Natural killer cell (primary cell): ENCODE results near the gene NOP9. TPM values are rescaled to one million over a fixed set of nuclear protein-coding genes. Genes with fewer than 3 reads are reported as not detected.

Source experiments
- ATAC-seq, 3 donors: fragments of 150-1000 bp in 2 of 3; fragments of 200-7000 bp in 1 of 3; cut with Tn5 transposase; 1 replicate in 1 of 3; 2 replicates in 2 of 3; pipeline ENCODE4 v1.10.0; 2021; ENCODE audit warnings: mild to moderate bottlenecking in 2 of 3, moderate library complexity in 2 of 3
- DNase-seq, 2 donors: peaks; one replicate each; pipeline versions ENCODE4 v3.0.0 to v3.0.0-alpha.2; 2013 to 2021; ENCODE audit warnings: mixed read lengths in 1 of 2
- H3K27ac ChIP-seq: one replicate; pipeline ENCODE4 v1.5.1; 2013; ENCODE audit warnings: mild to moderate bottlenecking, low read length
- H3K27me3 ChIP-seq: one replicate; pipeline ENCODE4 v1.6.1; 2013; ENCODE audit warnings: low read length; ENCODE audit not compliant: control insufficient read depth, insufficient read depth
- H3K36me3 ChIP-seq: one replicate; pipeline ENCODE4 v1.6.1; 2013; ENCODE audit warnings: low read length; ENCODE audit not compliant: control insufficient read depth, insufficient read depth
- H3K4me1 ChIP-seq: one replicate; pipeline ENCODE4 v1.6.1; 2013; ENCODE audit warnings: low read length; ENCODE audit not compliant: control insufficient read depth, insufficient read depth
- H3K4me3 ChIP-seq: one replicate; pipeline ENCODE4 v1.5.1; 2013; ENCODE audit warnings: low read length
- H3K9me3 ChIP-seq: one replicate; pipeline ENCODE4 v1.6.1; 2013; ENCODE audit warnings: low read length; ENCODE audit not compliant: control insufficient read depth, insufficient read depth
- H3K27ac Mint-ChIP-seq, 2 donors: one replicate each; pipeline ENCODE4 v1.8.0; 2022; ENCODE audit warnings: mild to moderate bottlenecking in 2 of 2, mixed read lengths in 2 of 2, moderate library complexity in 1 of 2
- H3K27me3 Mint-ChIP-seq, 2 donors: one replicate each; pipeline ENCODE4 v1.8.0; 2022; ENCODE audit warnings: low read depth in 2 of 2, mixed read lengths in 2 of 2
- H3K36me3 Mint-ChIP-seq: one replicate; pipeline ENCODE4 v1.8.0; 2022; ENCODE audit warnings: mixed read lengths
- H3K4me1 Mint-ChIP-seq, 2 donors: one replicate each; pipeline ENCODE4 v1.8.0; 2022; ENCODE audit warnings: mixed read lengths in 2 of 2
- H3K4me3 Mint-ChIP-seq: one replicate; pipeline ENCODE4 v1.8.0; 2022; ENCODE audit warnings: mild to moderate bottlenecking, moderate library complexity, mixed read lengths
- H3K9me3 Mint-ChIP-seq, 2 donors: one replicate each; pipeline ENCODE4 v1.8.0; 2022; ENCODE audit warnings: mixed read lengths in 2 of 2
- CTCF ChIP-seq: fragments of 200-600 bp; IDR thresholded peaks from one replicate; pipeline ENCODE4 v1.8.0; 2022; ENCODE audit warnings: antibody characterized with exemption
- WGBS: methylation state at CpG from one replicate; pipeline ENCODE4 v1.1.7; 2013; ENCODE audit warnings: missing lambda C conversion rate; ENCODE audit not compliant: insufficient coverage; 5-methylcytosine and 5-hydroxymethylcytosine counted together
- intact Hi-C: fragments of 100-400 bp; cut with micrococcal nuclease; formaldehyde crosslinking; loops from one replicate; pipeline ENCODE4 v1.14.2; 2022
- total RNA-seq, 4 donors: library from RNA; stranded (reverse); fragments of 120-200 nt in 1 of 4; gene quantifications; one replicate each; pipeline versions ENCODE4 v1.2.3 to v1.2.4, GENCODE V29; 2013 to 2022

Gene NOP9
- total RNA-seq, 3 donors from 2014 or later (not counting 1 experiment from before 2014, with no cell fraction given) = 34.9 to 47.8 (median 39.2) TPM

DNA sequence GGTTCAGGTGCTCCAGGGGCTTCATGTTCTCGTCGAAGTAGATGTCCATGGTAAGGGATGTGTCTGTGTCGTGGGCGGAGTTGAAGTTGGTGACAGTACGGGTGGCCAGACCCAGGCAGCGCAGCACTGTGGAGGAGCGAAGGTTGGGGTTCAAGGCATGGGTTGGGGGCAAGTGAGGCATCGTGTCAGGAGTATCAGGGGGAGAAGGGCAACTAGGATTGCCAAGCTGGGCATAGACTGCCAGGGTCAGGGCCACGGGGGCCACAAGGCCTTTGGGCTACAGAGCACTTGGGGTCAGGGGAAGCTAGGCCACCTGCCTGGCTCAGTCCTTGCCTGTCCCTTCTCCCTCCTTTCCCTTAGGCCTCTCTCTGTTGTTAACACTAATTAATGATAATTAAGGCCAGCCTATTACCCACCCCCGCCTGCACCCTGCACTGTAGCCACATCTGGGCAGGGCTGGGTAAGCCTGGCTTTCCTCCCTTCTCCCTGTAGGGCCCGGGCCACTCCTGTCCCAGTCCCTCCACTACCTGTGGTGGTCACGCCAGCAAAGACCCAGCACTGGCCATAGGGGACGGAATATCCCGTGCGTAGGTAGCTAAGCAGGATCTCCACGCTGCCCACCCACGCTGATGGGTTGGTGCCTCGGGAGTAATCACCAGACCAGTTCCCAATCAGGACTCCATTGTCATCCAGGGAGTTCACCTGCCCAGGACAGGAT is 40.9 kb upstream of the NOP9 start:
- no peak for TF ChIP-seq CTCF

GRCh38 chr14:24259282-24260025 is 40.2 kb upstream of the NOP9 start:
- Mint-ChIP-seq H3K27ac (no peak overlapping the region), H3K9me3 (no peaks in the 10 kb centered on the region), H3K27me3 (no peaks in the 10 kb centered on the region), H3K4me3 (no peak overlapping the region), H3K36me3 (no peaks in the 10 kb centered on the region), H3K4me1 (no peaks in the 10 kb centered on the region)
- WGBS = 93% methylated on average over 16 of the region's 16 CpGs
- DNase-seq (no peak), ATAC-seq (no peak)
- Histone ChIP-seq H3K4me3 (no peak overlapping the region), H3K9me3 (no peaks in the 10 kb centered on the region), H3K4me1 (no peaks in the 10 kb centered on the region), H3K36me3 (peaks cover 8% of the 10 kb centered on the region), H3K27ac (no peak overlapping the region), H3K27me3 (no peaks in the 10 kb centered on the region)
- no peak for TF ChIP-seq CTCF
- intact Hi-C loops = no loop called here

More for the DNA sequence above, 40.9 kb upstream of the NOP9 start:
- H3K27ac Mint-ChIP-seq = no peak overlapping the region
- H3K4me1 Mint-ChIP-seq = no peaks in the 10 kb centered on the region
- Histone ChIP-seq H3K36me3 (peaks cover 8% of the 10 kb centered on the region), H3K27ac (no peak overlapping the region), H3K4me3 (no peak overlapping the region), H3K9me3 (no peaks in the 10 kb centered on the region), H3K27me3 (no peaks in the 10 kb centered on the region), H3K4me1 (no peaks in the 10 kb centered on the region)
- intact Hi-C loops = no loop called here
- no peaks in the 10 kb centered on the region for H3K36me3 Mint-ChIP-seq
- no peaks in the 10 kb centered on the region for H3K27me3 Mint-ChIP-seq
- H3K4me3 Mint-ChIP-seq = no peak overlapping the region
- H3K9me3 Mint-ChIP-seq = no peaks in the 10 kb centered on the region
- no peak for DNase-seq
- ATAC-seq = no peak
- 96% methylated on average over 18 of the region's 18 CpGs for WGBS

GRCh38 chr14:24260026-24260779 is 39.4 kb upstream of the NOP9 start:
- H3K27ac ChIP-seq = no peak overlapping the region
- no peak for TF ChIP-seq CTCF
- 89% methylated on average over 14 of the region's 16 CpGs for WGBS
- H3K9me3 ChIP-seq = no peaks in the 10 kb centered on the region
- H3K27ac Mint-ChIP-seq = no peak overlapping the region
- H3K4me3 ChIP-seq = no peak overlapping the region
- H3K27me3 Mint-ChIP-seq = no peaks in the 10 kb centered on the region
- no peaks in the 10 kb centered on the region for H3K36me3 Mint-ChIP-seq
- ATAC-seq = no peak
- no peaks in the 10 kb centered on the region for H3K27me3 ChIP-seq
- no peak overlapping the region for H3K4me3 Mint-ChIP-seq
- no peak for DNase-seq
- intact Hi-C loops = no loop called here
- H3K4me1 Mint-ChIP-seq = no peaks in the 10 kb centered on the region
- H3K9me3 Mint-ChIP-seq = no peaks in the 10 kb centered on the region
- peaks cover 9% of the 10 kb centered on the region for H3K36me3 ChIP-seq
- H3K4me1 ChIP-seq = no peaks in the 10 kb centered on the region
